Activated CD4-positive, alpha-beta memory T cell treated with anti-CD3 and anti-CD28 coated beads, Interleukin-2, amount 10 ng/mL, durations not matched to agents 7 days and 5 days (primary cell): ENCODE results near the gene B3GALT5. TPM values are rescaled to one million over a fixed set of nuclear protein-coding genes. Genes with fewer than 3 reads are reported as not detected.

ENCODE experiments used
- CTCF ChIA-PET: fragments of 350-600 bp; sonication (Branson Sonifier 250); formaldehyde crosslinking; loops from one replicate; lab custom pipeline; 2021; ENCODE audit warnings: antibody characterized with exemption, inconsistent platforms; lab: Charles Lee
- POLR2A ChIA-PET: fragments of 350-600 bp; sonication (Branson Sonifier 250); formaldehyde crosslinking; loops from one replicate; lab custom pipeline; 2021; ENCODE audit warnings: antibody characterized with exemption; lab: Charles Lee
- DNase-seq: peaks from one replicate; pipeline ENCODE4 v3.0.0-alpha.2; 2020
- H3K27ac Mint-ChIP-seq: one replicate; pipeline ENCODE4 v1.8.0; 2021; ENCODE audit warnings: mild to moderate bottlenecking, mixed read lengths
- H3K27me3 Mint-ChIP-seq: one replicate; pipeline ENCODE4 v1.8.0; 2021; ENCODE audit warnings: mixed read lengths
- H3K36me3 Mint-ChIP-seq: one replicate; pipeline ENCODE4 v1.8.0; 2021; ENCODE audit warnings: low read depth, mixed read lengths
- H3K4me1 Mint-ChIP-seq: one replicate; pipeline ENCODE4 v1.8.0; 2021; ENCODE audit warnings: mixed read lengths
- H3K4me3 Mint-ChIP-seq: one replicate; pipeline ENCODE4 v1.8.0; 2021; ENCODE audit warnings: mild to moderate bottlenecking, mixed read lengths
- H3K9me3 Mint-ChIP-seq: one replicate; pipeline ENCODE4 v1.8.0; 2021; ENCODE audit warnings: mixed read lengths
- total RNA-seq, 2 experiments: library from RNA; stranded (reverse); gene quantifications; one replicate each; pipeline ENCODE4 v1.2.3, GENCODE V29; 2021

B3GALT5 gene
- total RNA-seq, 2 experiments from 2014 or later: not detected

GRCh38 chr21:39669485-39669884 lies 56.7 kb downstream of the B3GALT5 start:
- POLR2A ChIA-PET: no interaction called here
- Mint-ChIP-seq H3K27ac (no peak overlapping the region), H3K27me3 (no peaks in the 10 kb centered on the region), H3K4me3 (no peak overlapping the region), H3K36me3 (no peaks in the 10 kb centered on the region), H3K4me1 (no peaks in the 10 kb centered on the region), H3K9me3 (peaks cover 4% of the 10 kb centered on the region)
- CTCF ChIA-PET: no interaction called here
- DNase-seq: no peak

GRCh38 chr21:39669976-39670661 lies 57.4 kb downstream of the B3GALT5 start:
- no peaks in the 10 kb centered on the region for H3K36me3 Mint-ChIP-seq
- ChIA-PET CTCF (no interaction called here), POLR2A (no interaction called here)
- H3K27ac Mint-ChIP-seq: no peak overlapping the region
- no peak overlapping the region for H3K4me3 Mint-ChIP-seq
- H3K9me3 Mint-ChIP-seq: peaks cover 2% of the 10 kb centered on the region
- no peak for DNase-seq
- H3K4me1 Mint-ChIP-seq: no peaks in the 10 kb centered on the region
- H3K27me3 Mint-ChIP-seq: no peaks in the 10 kb centered on the region

- H3K4me3 Mint-ChIP-seq: no peak overlapping the region
- POLR2A ChIA-PET: no interaction called here
- no peaks in the 10 kb centered on the region for H3K27me3 Mint-ChIP-seq
- CTCF ChIA-PET: no interaction called here
- H3K36me3 Mint-ChIP-seq: no peaks in the 10 kb centered on the region
- no peaks in the 10 kb centered on the region for H3K4me1 Mint-ChIP-seq
- no peak for DNase-seq
- H3K27ac Mint-ChIP-seq: no peak overlapping the region
- H3K9me3 Mint-ChIP-seq: no peaks in the 10 kb centered on the region
These were observed 58.0 kb downstream of the B3GALT5 start for GRCh38 chr21:39670701-39671100.

GRCh38 chr21:39671986-39672385 lies 59.2 kb downstream of the B3GALT5 start:
- Mint-ChIP-seq H3K4me3 (no peak overlapping the region), H3K36me3 (no peaks in the 10 kb centered on the region), H3K4me1 (no peaks in the 10 kb centered on the region), H3K27ac (no peak overlapping the region), H3K27me3 (no peaks in the 10 kb centered on the region), H3K9me3 (no peaks in the 10 kb centered on the region)
- ChIA-PET POLR2A (no interaction called here), CTCF (no interaction called here)
- DNase-seq: no peak

- ChIA-PET POLR2A (no interaction called here), CTCF (no interaction called here)
- Mint-ChIP-seq H3K4me3 (no peak overlapping the region), H3K27ac (no peak overlapping the region), H3K9me3 (no peaks in the 10 kb centered on the region), H3K27me3 (no peaks in the 10 kb centered on the region), H3K36me3 (no peaks in the 10 kb centered on the region), H3K4me1 (no peaks in the 10 kb centered on the region)
- DNase-seq: no peak
These were observed 60.4 kb downstream of the B3GALT5 start for GRCh38 chr21:39673163-39673562.

GRCh38 chr21:39673736-39674135 lies 61.0 kb downstream of the B3GALT5 start:
- ChIA-PET POLR2A (no interaction called here), CTCF (no interaction called here)
- no peaks in the 10 kb centered on the region for H3K4me1 Mint-ChIP-seq
- H3K4me3 Mint-ChIP-seq: no peak overlapping the region
- DNase-seq: no peak
- no peaks in the 10 kb centered on the region for H3K36me3 Mint-ChIP-seq
- H3K9me3 Mint-ChIP-seq: no peaks in the 10 kb centered on the region
- no peaks in the 10 kb centered on the region for H3K27me3 Mint-ChIP-seq
- no peak overlapping the region for H3K27ac Mint-ChIP-seq

- no peaks in the 10 kb centered on the region for H3K36me3 Mint-ChIP-seq
- H3K4me1 Mint-ChIP-seq: no peaks in the 10 kb centered on the region
- H3K9me3 Mint-ChIP-seq: peaks cover under 1% of the 10 kb centered on the region
- no peak overlapping the region for H3K4me3 Mint-ChIP-seq
- CTCF ChIA-PET: no interaction called here
- no peaks in the 10 kb centered on the region for H3K27me3 Mint-ChIP-seq
- no peak overlapping the region for H3K27ac Mint-ChIP-seq
- POLR2A ChIA-PET: no interaction called here
- DNase-seq: no peak
These were observed 62.1 kb downstream of the B3GALT5 start for GRCh38 chr21:39674801-39675200.

- CTCF ChIA-PET: no interaction called here
- Mint-ChIP-seq H3K27me3 (no peaks in the 10 kb centered on the region), H3K4me3 (no peak overlapping the region), H3K27ac (no peak overlapping the region), H3K4me1 (no peaks in the 10 kb centered on the region), H3K9me3 (peaks cover 3% of the 10 kb centered on the region), H3K36me3 (no peaks in the 10 kb centered on the region)
- POLR2A ChIA-PET: no interaction called here
- DNase-seq: no peak
These were observed 62.9 kb downstream of the B3GALT5 start for GRCh38 chr21:39675590-39675989.

GRCh38 chr21:39675993-39676661 lies 63.4 kb downstream of the B3GALT5 start:
- H3K36me3 Mint-ChIP-seq: no peaks in the 10 kb centered on the region
- H3K4me3 Mint-ChIP-seq: no peak overlapping the region

GRCh38 chr21:39680216-39680615 lies 67.5 kb downstream of the B3GALT5 start:
- no peak overlapping the region for H3K4me3 Mint-ChIP-seq
- POLR2A ChIA-PET: no interaction called here
- peaks cover 6% of the 10 kb centered on the region for H3K9me3 Mint-ChIP-seq
- H3K27ac Mint-ChIP-seq: no peak overlapping the region
- H3K27me3 Mint-ChIP-seq: no peaks in the 10 kb centered on the region
- no peaks in the 10 kb centered on the region for H3K4me1 Mint-ChIP-seq
- CTCF ChIA-PET: no interaction called here
- DNase-seq: no peak
- no peaks in the 10 kb centered on the region for H3K36me3 Mint-ChIP-seq

More at GRCh38 chr21:39675993-39676661, 63.4 kb downstream of the B3GALT5 start:
- no peak for DNase-seq
- Mint-ChIP-seq H3K27me3 (no peaks in the 10 kb centered on the region), H3K4me1 (no peaks in the 10 kb centered on the region), H3K9me3 (peaks cover 3% of the 10 kb centered on the region), H3K27ac (no peak overlapping the region)
- ChIA-PET POLR2A (no interaction called here), CTCF (no interaction called here)

GRCh38 chr21:39681257-39681656 lies 68.5 kb downstream of the B3GALT5 start:
- Mint-ChIP-seq H3K27me3 (no peaks in the 10 kb centered on the region), H3K9me3 (peaks cover 6% of the 10 kb centered on the region), H3K4me3 (no peak overlapping the region), H3K27ac (no peak overlapping the region), H3K4me1 (no peaks in the 10 kb centered on the region), H3K36me3 (no peaks in the 10 kb centered on the region)
- DNase-seq: no peak
- POLR2A ChIA-PET: no interaction called here
- CTCF ChIA-PET: no interaction called here

GRCh38 chr21:39681845-39682244 lies 69.1 kb downstream of the B3GALT5 start:
- Mint-ChIP-seq H3K4me3 (no peak overlapping the region), H3K36me3 (no peaks in the 10 kb centered on the region), H3K27ac (no peak overlapping the region), H3K27me3 (no peaks in the 10 kb centered on the region), H3K4me1 (no peaks in the 10 kb centered on the region), H3K9me3 (peaks cover 6% of the 10 kb centered on the region)
- ChIA-PET POLR2A (no interaction called here), CTCF (interaction anchor here (0.5 kb wide), 1 partner anchor 1412 kb away, joined by 3 read pairs; no protein-coding TSS in a partner anchor)
- DNase-seq: no peak

- H3K27ac Mint-ChIP-seq: no peak overlapping the region
- H3K9me3 Mint-ChIP-seq: peaks cover 3% of the 10 kb centered on the region
- CTCF ChIA-PET: no interaction called here
- H3K4me3 Mint-ChIP-seq: no peak overlapping the region
- no peaks in the 10 kb centered on the region for H3K27me3 Mint-ChIP-seq
- no peaks in the 10 kb centered on the region for H3K4me1 Mint-ChIP-seq
- POLR2A ChIA-PET: no interaction called here
- no peak for DNase-seq
- no peaks in the 10 kb centered on the region for H3K36me3 Mint-ChIP-seq
These were observed 72.5 kb downstream of the B3GALT5 start for GRCh38 chr21:39685236-39685635.

- H3K4me1 Mint-ChIP-seq: no peaks in the 10 kb centered on the region
- H3K36me3 Mint-ChIP-seq: no peaks in the 10 kb centered on the region
- ChIA-PET CTCF (no interaction called here), POLR2A (no interaction called here)
- no peak overlapping the region for H3K27ac Mint-ChIP-seq
- no peaks in the 10 kb centered on the region for H3K27me3 Mint-ChIP-seq
- H3K4me3 Mint-ChIP-seq: no peak overlapping the region
- H3K9me3 Mint-ChIP-seq: peaks cover 3% of the 10 kb centered on the region
- no peak for DNase-seq
These were observed 73.3 kb downstream of the B3GALT5 start for GRCh38 chr21:39685991-39686390.
